HG03159 (cell line): ENCODE results near the gene LY6G6F.
A peak's percentile ranks its signal among the peaks of the same experiment; 100 is the strongest.

Experiments
- ATAC-seq: cut with Tn5 transposase; IDR thresholded peaks from one replicate; pipeline ENCODE4 v1.9.1; 2021; ENCODE audit warnings: mild to moderate bottlenecking, moderate library complexity; ENCODE audit not compliant: unreplicated experiment

Gene LY6G6F

GRCh38 chr6:31722173-31722572, 15.5 kb downstream of the LY6G6F start:
- ATAC-seq: no peak

- no peak for ATAC-seq
Measured at GRCh38 chr6:31723245-31723979, 16.7 kb downstream of the LY6G6F start, which contains the start of gene MPIG6B. Gene MPIG6B (plus strand): TSS chr6:31723373. CDS start chr6:31723384, 11 bp downstream.

DNA sequence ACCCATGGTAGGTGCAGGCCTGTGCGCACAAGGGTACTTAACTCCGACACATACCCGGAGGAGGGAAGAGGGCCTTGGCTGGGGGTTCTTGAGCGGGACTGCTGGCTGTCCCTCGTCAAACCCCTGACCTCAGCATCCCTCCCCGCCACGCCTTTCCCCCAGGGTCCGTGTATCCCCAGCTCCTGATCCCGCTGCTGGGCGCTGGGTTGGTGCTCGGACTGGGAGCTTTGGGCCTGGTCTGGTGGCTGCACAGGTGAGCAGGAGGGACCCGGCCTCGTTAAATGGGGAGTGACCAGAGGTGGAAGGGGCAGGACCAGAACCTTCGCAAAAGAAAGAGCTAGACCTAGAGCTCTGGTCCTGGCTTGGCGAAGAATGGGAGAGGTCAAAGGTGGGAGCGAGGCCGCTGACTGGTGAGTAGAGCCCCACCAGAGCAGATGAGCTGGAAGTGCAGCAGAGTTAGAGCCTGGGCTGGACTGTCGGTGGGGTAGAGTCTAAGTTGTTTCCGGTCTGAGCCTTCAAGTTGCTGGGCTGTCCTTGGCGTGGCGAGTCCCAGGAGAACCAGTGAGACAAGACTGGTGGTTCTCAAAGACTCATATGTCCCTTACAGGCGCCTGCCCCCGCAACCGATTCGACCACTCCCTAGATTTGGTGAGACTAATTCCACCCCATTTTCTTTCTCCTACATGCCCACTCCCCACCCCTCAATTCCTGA, 17.5 kb downstream of the LY6G6F start:
- ATAC-seq: no peak

- no peak for ATAC-seq
Measured at GRCh38 chr6:31725502-31726350, 19.1 kb downstream of the LY6G6F start.

- ATAC-seq: peak; percentile 52
Measured at GRCh38 chr6:31727034-31727716, 20.5 kb downstream of the LY6G6F start.

GRCh38 chr6:31727717-31728671, 21.3 kb downstream of the LY6G6F start:
- no peak for ATAC-seq

- no peak for ATAC-seq
Measured at GRCh38 chr6:31728767-31729514, 22.3 kb downstream of the LY6G6F start, which contains the start of gene DDAH2. Gene DDAH2 (minus strand): TSS chr6:31729299. CDS start chr6:31729161, 138 bp downstream.

- ATAC-seq: peak; percentile 41
Measured at GRCh38 chr6:31729515-31729978, 22.9 kb downstream of the LY6G6F start.

GRCh38 chr6:31729979-31730630, 23.4 kb downstream of the LY6G6F start:
- ATAC-seq: peak; percentile 30

DNA sequence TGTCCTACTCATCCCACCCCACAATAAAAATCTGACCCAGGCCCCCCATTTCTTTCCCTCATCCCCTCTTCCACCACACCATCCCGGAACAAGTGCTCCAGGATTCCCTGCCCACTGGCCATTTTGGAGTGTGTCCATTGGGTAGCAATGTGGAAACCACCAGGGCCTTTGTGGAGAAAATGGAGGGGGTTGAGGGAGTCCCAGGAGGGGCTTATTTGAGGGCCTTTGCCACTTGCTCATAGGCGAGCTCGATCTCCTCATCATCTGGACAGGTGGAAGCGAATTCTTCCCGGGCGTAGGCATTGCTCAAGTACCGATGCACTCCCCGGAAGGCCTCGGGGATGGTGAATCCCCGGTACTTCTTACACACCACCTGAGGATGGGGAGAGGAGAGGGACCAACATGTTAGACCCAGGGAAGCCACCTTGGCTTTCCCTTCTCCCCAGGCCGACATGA, 24.0 kb downstream of the LY6G6F start:
- ATAC-seq: no peak

DNA sequence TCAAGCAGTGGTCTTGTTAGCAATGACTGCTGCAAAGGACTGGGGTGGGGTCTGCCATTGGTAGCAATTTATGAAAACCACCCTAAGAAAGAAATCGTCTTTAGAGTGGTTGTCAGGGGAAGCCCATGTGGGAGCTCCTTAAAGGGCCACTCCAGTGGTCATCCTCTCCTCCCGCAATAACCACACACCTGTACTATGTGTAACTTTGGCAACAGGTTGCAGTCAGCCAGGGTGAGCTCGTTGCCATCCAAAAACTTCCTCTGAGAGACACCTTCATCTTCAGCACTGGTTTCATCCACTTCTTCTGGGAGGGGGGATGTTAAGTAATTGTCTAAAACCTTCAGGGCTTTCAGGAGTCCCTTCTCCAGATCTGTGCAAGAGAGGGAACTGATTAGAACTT, 25.4 kb downstream of the LY6G6F start:
- ATAC-seq: no peak

DNA sequence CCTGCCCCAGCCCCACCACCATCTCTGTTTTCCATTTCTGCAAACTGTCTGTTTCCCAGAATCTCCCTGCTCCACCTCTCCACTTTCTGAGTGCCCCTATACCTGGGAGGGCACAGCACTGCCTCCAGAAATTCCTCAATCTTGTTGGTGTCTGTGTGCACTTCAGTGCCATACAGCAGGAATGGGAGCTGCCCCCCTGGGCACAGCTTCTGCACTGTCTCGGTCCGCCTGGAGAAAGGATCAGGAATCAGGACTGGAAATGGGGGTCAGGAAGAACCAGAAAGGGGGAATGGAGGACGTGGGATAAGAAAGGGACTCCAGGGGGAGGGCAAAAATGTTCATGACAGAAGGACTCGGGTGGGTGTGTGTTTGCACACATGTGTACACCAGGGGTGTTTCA, 27.1 kb downstream of the LY6G6F start:
- ATAC-seq: no peak

GRCh38 chr6:31734247-31734820, 27.7 kb downstream of the LY6G6F start:
- no peak for ATAC-seq

- ATAC-seq: no peak
Measured at GRCh38 chr6:31734821-31735406, 28.2 kb downstream of the LY6G6F start.

- no peak for ATAC-seq
Measured at GRCh38 chr6:31736021-31736767, 29.5 kb downstream of the LY6G6F start, which contains the start of gene CLIC1. Gene CLIC1 (minus strand): TSS chr6:31736530. CDS start chr6:31736300, 230 bp downstream.

- no peak for ATAC-seq
Measured at GRCh38 chr6:31736768-31737314, 30.2 kb downstream of the LY6G6F start.
